NCI-H128 (cell line): ENCODE results near the gene NAA20.

Experiments used
- DNase-seq: peaks from one replicate; lab custom pipeline; 2025; ENCODE audit not compliant: unreplicated experiment; lab: John Stamatoyannopoulos, UW

NAA20 gene

DNA sequence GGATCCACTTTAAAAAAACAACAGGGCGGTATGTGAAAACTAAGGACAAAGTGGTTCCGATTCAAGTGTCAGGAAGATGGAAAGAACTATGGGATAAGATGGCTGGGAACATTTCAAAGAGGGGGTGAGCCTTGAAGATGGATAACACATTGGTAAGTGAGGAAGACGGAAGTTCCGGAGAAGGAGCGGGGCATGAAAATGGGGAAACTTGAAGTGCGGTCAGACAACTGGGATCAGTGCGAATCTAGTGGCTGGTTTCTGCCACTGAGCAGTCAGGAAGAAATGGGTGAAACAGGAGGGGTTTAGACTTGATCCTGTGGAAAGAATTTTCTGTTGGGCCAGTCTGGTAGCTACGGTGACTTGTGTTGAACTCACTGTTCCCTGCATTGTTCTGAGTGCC, 1.2 kb downstream of the NAA20 start:
- DNase-seq: no peak

DNA sequence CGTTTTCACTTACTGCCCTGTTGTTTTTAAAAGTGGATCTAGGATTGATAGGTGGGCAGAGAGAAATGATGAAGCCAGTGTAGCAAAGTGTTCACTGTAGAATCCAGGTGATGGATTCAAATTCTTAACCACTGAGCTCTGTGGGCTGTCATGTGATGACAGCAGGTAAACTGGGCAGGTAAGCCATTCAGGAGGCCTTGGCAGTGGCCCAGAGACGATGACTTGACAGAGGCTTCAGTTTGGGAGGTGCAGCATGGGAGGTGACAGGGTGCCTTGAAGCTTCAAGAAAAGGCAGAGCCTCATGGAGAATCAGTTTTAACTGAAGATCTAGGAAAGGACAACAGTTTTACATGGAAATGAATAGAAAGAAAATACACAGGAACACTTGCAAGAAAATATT, 2.0 kb downstream of the NAA20 start:
- DNase-seq: no peak

DNA sequence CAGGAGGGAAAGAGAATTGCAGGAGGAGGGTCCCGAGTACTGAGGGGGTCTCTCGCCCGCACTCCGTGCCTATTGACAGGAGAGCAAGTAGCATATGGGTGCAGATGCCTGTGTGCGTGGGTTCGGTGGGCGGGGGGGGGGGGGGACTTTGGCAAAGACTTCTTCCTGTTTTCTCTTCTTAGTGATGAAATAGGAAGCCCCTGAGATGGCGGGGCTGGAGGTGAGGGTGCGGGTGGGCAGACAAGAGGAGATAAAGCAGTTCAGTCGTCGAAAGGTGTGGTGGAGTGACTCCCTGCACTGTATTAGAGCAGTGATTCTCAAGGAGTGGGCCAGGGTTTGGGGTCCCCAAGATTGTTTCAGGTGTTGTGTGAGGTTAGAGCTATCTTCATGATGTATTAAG, 3.7 kb downstream of the NAA20 start:
- no peak for DNase-seq

GRCh38 chr20:20021835-20022234, 4.7 kb downstream of the NAA20 start:
- DNase-seq: no peak

DNA sequence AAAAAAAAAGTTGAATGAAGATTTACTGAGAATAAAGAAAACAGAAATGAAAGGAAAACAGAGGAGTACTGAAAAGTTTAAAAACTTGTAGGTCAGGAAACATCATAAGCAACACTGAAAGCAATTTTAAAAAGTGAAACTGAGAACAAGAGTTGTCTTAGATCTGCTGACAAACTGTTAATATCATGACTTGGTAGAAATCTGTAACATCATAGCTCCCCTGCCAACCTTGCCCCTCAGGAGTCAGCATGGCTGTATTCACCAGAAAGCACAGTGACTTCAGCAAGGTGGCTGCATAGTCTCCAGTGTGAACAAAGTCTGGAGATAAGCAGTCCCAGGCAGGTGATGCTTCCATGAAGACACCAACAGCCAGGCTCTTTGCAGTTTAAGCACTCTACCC, 5.3 kb downstream of the NAA20 start:
- DNase-seq: no peak

- DNase-seq: no peak
Measured at GRCh38 chr20:20023395-20023794, 6.2 kb downstream of the NAA20 start.

- no peak for DNase-seq
Measured at GRCh38 chr20:20024942-20025341, 7.8 kb downstream of the NAA20 start.

- no peak for DNase-seq
Measured at GRCh38 chr20:20027284-20027683, 10.1 kb downstream of the NAA20 start.

DNA sequence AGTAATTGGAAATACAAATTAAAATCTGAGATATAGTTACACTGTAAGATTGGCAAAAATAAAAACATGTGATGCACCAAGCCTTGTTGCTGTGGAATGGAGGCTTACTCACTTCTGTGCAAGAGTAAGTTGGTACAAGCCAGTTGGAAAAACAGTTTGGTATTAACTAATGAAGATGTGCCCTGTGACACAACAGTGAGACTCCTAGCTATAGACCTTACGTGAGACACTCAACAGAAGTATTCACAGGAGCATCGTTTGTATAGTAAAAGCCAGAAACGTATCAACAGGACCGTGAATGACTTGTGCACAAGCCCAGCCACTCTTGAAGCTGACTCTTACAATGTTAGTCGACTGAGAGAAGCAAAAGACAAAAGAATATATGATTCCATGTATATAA, 14.6 kb downstream of the NAA20 start:
- DNase-seq: no peak

DNA sequence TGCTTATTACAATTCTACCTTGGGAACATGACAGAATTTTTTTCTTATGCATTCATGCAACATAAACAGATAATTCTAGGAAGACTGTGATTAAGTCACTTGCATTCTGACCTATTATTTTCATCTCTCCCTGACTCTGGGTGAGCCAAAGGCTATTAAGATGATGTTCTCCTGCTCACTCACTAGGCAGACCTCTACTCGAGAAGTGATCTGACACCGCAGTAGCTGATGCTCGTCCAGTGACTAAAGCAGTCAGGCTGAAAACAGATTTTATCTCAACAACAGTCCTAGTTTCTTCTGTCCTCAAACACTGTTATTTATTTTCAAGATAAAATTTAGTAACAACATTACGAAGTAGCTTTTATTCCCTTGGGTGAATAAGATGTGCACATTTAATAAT, 17.3 kb downstream of the NAA20 start:
- DNase-seq: no peak

DNA sequence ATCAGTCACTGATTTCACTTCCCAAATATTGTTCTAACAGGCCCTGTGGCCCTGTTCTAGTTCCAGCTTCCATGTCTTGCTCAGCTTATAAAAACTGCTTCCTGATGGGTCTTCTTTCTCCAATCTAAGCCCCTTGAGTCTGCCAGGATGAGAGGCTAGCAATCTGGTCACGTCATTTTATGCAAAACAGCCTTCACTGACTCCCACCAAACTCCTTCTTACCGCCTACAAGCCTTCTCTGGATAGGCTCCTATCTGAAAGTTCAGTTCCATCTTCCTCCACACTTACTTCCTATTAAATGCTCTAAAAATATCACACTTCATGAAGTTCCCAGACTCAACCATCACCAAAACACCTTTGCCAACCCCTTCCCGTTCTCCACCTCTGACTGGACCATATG, 19.6 kb downstream of the NAA20 start:
- no peak for DNase-seq

DNA sequence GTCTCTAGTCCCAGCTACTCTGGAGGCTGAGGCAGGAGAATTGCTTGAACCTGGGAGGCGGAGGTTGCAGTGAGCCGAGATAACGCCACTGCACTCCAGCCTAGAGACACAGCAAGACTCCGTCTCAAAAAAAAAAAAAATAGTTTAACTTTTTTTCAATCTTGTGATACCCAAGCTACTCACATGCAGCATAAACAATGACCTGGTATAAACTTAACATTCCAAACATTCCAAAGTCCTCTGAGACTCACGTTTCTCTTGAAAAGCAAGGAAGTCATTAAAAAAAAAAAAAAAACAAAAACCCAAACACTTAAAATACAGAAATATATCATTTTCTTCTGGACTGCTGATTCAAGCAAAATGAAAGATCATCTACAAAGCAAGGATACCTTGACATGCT, 20.8 kb downstream of the NAA20 start:
- no peak for DNase-seq

DNA sequence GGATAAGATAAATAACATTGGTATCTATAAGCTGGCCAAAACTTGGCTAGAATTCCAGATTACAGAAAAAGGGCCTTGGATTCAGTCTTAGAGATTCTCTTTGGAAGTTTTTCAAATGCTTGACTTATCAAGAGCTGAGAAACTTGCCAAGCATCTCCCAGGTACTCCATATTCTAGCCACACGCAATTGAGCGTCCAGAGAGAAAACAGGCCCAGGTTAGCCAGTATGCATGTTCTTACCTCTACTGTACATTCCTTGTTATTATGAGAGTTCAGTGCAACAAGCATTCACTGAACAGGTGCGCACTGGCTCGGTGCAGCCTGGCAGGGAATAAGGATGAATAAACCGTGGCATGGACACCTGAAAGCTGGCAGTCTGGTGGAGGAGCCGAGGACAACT, 21.4 kb downstream of the NAA20 start:
- DNase-seq: no peak

GRCh38 chr20:20039752-20040387, 22.7 kb downstream of the NAA20 start:
- no peak for DNase-seq

- DNase-seq: no peak
Measured at GRCh38 chr20:20051767-20052073, 34.6 kb downstream of the NAA20 start.

GRCh38 chr20:20052074-20052970, 35.2 kb downstream of the NAA20 start, which contains the start of the genes CFAP61 and CRNKL1:
Gene CFAP61, plus strand, starts transcription at chr20:20052532. Its CDS starts 4,122 bp downstream, at chr20:20056654.
Gene CRNKL1, minus strand, starts transcription at chr20:20052466. Its CDS starts 124 bp downstream, at chr20:20052342.
- DNase-seq: peak; percentile 90

DNA sequence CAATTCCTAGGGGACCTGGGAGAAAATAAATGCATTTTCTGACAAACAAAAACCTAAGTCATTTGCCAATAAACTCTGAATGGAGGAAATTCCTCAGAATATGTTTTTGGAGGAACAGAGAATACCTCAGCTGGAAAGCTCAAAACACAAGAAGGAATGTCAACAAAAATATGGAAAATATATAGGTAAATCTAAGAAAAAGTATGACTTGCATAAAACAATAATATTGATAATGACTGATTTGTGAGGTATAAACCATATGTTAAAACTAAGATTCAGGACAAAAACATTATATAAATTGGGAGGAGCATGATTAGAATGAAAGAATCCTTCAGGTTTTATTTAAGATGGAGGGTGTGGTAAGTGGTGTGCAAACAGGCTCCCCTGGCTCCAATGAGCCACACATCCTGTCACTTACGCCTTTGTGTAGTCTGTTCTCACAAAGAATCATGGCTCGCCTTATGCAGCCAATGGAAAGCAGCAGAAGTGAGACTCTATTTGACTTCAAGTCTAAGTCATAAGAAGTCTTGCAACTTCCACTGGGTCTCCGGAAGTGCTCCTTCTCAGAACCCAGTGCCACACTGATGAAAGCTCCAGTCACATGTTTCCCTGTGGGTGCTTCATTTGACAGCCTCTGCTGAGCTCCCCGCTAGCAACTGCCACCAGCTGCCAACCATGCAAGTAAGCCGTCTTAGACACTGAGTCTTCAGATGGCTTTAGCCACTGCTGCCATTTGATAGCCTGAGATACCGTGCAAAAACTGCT, 43.3 kb downstream of the NAA20 start:
- no peak for DNase-seq

- no peak for DNase-seq
Measured at GRCh38 chr20:20063941-20064702, 47.0 kb downstream of the NAA20 start.

DNA sequence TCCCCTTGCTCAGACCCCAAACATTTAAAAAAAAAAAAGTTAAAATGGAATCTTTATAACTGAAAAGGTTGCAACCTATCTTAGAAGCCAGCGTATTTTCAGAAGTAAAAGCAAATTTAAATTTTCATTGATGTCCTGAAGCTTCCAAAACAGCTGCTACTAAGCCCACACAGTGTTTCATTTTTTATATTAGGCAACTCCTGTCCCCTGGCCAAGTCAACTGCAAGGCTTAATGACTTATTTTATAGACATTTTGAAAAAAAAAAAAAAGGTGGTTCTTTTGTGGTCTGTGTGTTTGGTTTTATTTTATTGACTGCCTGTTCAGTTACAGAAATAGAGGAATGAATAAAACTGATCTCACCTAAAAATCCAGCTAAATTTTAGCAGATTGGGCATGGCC, 48.2 kb downstream of the NAA20 start:
- no peak for DNase-seq

DNA sequence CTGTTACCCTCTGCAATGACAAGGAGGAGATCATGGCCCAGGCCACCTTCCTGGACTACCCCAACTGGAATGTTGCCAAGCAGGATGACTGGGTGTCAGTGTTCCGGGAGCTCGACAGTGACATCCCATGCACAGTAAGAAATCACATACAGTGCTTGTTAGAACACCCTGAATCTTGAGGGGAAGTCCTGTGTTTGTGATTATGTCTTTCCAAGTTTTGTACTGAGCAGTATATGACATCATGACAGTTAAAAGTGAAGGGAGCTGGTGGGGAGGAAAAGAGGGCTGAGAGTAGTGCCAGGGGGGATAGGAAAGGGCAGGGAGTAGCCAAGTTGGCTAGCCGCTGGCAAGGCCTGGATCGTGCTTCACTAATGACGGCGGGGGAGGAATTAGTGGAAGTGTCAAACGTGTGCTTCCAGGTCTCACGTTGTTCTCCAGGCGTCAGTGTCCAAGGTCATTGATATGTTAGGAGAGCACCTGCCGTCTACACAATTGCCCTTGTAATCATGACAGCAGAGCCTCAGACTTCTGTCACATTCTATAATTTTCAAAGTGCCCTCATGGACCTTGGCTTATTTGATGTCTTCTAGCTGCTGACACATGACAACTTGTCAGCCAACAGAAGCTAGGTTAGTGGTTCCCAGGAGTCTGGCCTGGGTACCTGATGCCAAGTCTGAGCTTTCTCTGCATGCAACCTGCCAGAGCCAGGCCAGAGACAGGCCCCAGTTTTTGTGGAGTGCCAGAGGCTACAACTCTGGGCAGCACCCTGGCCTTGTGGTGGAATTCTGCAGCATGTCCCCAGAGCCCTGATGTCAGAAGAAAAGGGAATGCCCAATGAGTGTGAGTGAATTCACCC, 53.9 kb downstream of the NAA20 start:
- no peak for DNase-seq
